Measurements from ENCODE around the gene ITGB6. TPM values are rescaled to one million over a fixed set of nuclear protein-coding genes. Genes with fewer than 3 reads are reported as not detected.

ITGB6 gene
- total RNA-seq, 2 experiments from 2014 or later = not detected

DNA sequence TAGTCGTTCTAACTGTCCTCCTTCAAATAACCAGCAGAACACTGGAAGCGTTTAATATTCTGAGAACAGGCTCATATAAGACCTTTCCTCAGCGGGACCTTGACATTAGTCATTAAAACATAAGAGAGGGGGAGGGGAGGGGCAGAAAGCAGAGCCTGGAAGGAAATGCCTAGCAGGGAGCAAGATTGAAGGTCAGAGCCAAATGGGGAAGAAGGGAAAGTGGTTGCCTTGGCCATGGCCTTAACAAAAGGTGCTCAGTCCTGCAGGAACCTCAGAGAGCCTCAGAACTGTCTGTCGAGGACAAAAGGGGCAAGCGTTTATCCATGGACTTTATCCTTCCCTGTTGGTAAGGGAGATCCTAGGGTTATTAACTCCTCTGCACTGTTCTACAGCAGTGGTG, 136.8 kb downstream of the ITGB6 start:
- CTCF ChIA-PET = no interaction called here
- POLR2A ChIA-PET = no interaction called here

- CTCF ChIA-PET = no interaction called here
- POLR2A ChIA-PET = no interaction called here
These were observed 137.6 kb downstream of the ITGB6 start, which contains the start of gene PLA2R1 for GRCh38 chr2:160062292-160063005. Gene PLA2R1 (minus strand): TSS chr2:160062615. CDS start chr2:160062403, 212 bp downstream.

GRCh38 chr2:160061944-160062291, 138.2 kb downstream of the ITGB6 start:
- POLR2A ChIA-PET = no interaction called here
- CTCF ChIA-PET = no interaction called here

DNA sequence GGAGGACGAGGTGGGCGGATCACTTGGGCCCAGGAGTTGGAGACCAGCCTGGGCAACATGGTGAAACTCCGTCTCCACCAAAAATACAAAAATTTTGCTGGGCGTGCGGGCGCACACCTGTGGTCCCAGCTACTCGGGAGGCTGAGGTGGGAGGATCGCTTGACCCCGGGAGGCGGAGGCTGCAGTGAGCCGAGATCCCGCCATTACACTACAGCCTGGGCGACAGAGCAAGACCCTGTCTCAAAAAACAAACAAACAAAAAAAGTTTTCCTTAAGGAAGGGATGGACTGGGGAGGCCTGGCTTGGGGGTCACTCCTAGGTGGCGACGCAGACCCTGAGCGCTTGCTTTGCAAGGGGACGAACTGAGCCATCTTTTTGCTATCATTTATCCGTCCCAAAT, 138.5 kb downstream of the ITGB6 start:
- ChIA-PET CTCF (no interaction called here), POLR2A (no interaction called here)

GRCh38 chr2:160060297-160060696, 139.8 kb downstream of the ITGB6 start:
- POLR2A ChIA-PET = no interaction called here

GRCh38 chr2:160057356-160057755, 142.7 kb downstream of the ITGB6 start:
- ChIA-PET CTCF (no interaction called here), POLR2A (no interaction called here)

More at GRCh38 chr2:160060297-160060696, 139.8 kb downstream of the ITGB6 start:
- CTCF ChIA-PET = no interaction called here

DNA sequence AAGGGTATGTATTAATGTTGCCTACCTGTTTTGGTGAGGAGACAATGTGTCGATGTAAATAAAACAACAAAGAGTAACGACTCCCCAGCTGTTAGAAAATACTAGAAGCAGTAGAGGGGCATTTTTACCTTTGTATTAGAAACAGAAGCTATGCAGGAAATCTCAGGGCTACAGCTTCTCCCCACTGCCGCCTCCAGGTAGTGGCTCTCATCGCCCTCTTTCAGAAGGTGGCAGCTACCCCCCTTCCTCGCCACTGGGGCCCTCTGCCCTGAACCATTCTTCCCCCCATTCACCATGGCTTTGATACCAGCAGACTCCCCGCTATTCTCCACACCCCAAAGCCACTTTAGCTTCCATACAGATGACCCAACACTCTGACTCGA, 144.4 kb downstream of the ITGB6 start:
- ChIA-PET POLR2A (no interaction called here), CTCF (no interaction called here)

DNA sequence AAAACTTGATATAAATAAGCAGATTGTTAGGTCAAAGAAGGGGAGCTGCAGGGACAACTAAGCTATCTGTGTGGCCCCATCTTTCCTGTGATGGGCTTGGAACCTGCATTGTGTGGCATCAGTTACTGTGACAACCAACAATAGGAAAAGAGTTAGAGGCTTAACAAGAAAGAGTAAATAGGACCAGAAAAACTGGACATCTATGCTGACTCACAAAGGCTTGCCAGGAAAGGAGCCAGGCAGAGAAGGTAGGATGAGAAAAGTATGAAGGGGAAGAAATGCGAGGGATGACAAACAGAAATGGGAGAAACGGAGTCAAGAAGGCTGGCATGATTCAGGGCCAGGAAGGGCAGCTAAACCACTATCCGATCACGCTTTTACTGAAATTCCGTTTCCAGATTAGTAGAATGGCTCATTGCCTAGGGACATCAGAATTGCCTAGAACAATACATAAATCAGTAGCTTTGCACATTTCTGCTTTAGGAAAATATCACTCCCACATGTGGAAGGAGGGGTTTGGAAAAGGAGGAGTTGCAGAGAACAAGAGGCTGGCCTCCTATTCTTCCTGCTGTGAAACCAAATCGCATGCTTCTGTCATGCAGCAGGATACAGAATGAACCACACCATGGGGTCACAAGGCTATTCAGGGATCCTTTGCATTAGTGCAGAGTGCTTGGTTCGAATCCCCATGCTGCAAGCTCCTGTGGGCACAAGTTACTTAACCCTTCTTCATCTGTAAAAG, 144.9 kb downstream of the ITGB6 start:
- CTCF ChIA-PET = no interaction called here
- POLR2A ChIA-PET = no interaction called here

- POLR2A ChIA-PET = no interaction called here
- CTCF ChIA-PET = no interaction called here
These were observed 146.1 kb downstream of the ITGB6 start for GRCh38 chr2:160053946-160054345.

DNA sequence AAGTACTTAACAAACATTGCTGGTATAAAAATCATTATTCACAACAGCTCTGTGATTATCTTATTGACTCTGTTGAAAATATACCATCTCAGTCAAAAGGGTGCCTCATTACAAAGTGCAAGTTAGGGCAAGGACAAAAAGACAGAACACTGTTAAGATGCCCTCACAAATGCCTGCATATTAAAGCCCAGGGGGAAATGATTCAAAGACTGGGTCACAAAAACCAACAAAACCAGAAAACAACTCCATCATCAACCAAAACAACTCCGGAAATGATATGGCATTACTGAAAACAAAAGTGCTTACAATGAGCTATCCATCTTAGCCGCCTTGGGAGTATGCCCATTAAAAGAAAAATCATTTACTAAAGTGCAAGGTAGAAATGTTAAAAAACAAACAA, 147.5 kb downstream of the ITGB6 start:
- POLR2A ChIA-PET = no interaction called here

GRCh38 chr2:160051371-160051800, 148.7 kb downstream of the ITGB6 start:
- CTCF ChIA-PET = no interaction called here
- POLR2A ChIA-PET = no interaction called here

More for the DNA sequence above, 147.5 kb downstream of the ITGB6 start:
- CTCF ChIA-PET = no interaction called here

GRCh38 chr2:160050147-160050546, 149.9 kb downstream of the ITGB6 start:
- POLR2A ChIA-PET = no interaction called here
- CTCF ChIA-PET = interaction anchor here (0.6 kb wide), 1 partner anchor 157 kb away, joined by 3 read pairs; no protein-coding TSS in a partner anchor

Other genes with a start within 250 kb of the ITGB6 start
- gene PLA2R1, start 137.7 kb downstream of the ITGB6 start, total RNA-seq = not detected

All from activated CD8-positive, alpha-beta memory T cell treated with anti-CD3 and anti-CD28 coated beads for 36 hours (primary cell).